T-helper 1 cell (primary cell): Measurements from ENCODE around the gene TMOD2.

Experiments
- DNase-seq, 5 donors: peaks; one replicate each; pipeline ENCODE4 v3.0.0-alpha.2; 2012 to 2020
- total RNA-seq, 4 donors: gene quantifications; one replicate each; lab custom pipeline; 2026; lab: John Stamatoyannopoulos, UW

TMOD2 gene
- total RNA-seq: 28.5 to 43.1 (median 33.2) reads per million in 4 donors

- peak in 4 of 5 donors; percentile 18 to 39 (median 28) for DNase-seq
Observed at GRCh38 chr15:51750792-51751696, at the start of gene TMOD2. Gene TMOD2 (plus strand): TSS chr15:51751597. CDS start chr15:51766442, 14,845 bp downstream.

- DNase-seq: no peak
Observed at GRCh38 chr15:51702710-51703109, 48.7 kb upstream of the TMOD2 start.

GRCh38 chr15:51706291-51706690, 45.1 kb upstream of the TMOD2 start:
- no peak for DNase-seq

- DNase-seq: no peak
Observed at GRCh38 chr15:51706926-51707608, 44.3 kb upstream of the TMOD2 start.

- DNase-seq: no peak
Observed at GRCh38 chr15:51708013-51708412, 43.4 kb upstream of the TMOD2 start.

GRCh38 chr15:51709031-51709430, 42.4 kb upstream of the TMOD2 start:
- no peak for DNase-seq

GRCh38 chr15:51714162-51714561, 37.2 kb upstream of the TMOD2 start:
- DNase-seq: no peak

GRCh38 chr15:51714911-51715310, 36.5 kb upstream of the TMOD2 start:
- DNase-seq: no peak

- DNase-seq: no peak
Observed at GRCh38 chr15:51718219-51718618, 33.2 kb upstream of the TMOD2 start.

- DNase-seq: no peak
Observed at GRCh38 chr15:51718746-51719145, 32.7 kb upstream of the TMOD2 start.

GRCh38 chr15:51720201-51720995, 31.0 kb upstream of the TMOD2 start:
- DNase-seq: no peak

- DNase-seq: no peak
Observed at GRCh38 chr15:51721199-51721960, 30.0 kb upstream of the TMOD2 start.

GRCh38 chr15:51724199-51724598, 27.2 kb upstream of the TMOD2 start:
- DNase-seq: no peak

GRCh38 chr15:51724673-51725072, 26.7 kb upstream of the TMOD2 start:
- DNase-seq: no peak

GRCh38 chr15:51726302-51727073, 24.9 kb upstream of the TMOD2 start:
- no peak for DNase-seq

- DNase-seq: no peak
Observed at GRCh38 chr15:51727141-51727897, 24.1 kb upstream of the TMOD2 start.

GRCh38 chr15:51731549-51732267, 19.7 kb upstream of the TMOD2 start:
- DNase-seq: peak in 4 of 5 donors; percentile 8 to 62 (median 25)

GRCh38 chr15:51732646-51733045, 18.8 kb upstream of the TMOD2 start:
- no peak for DNase-seq

GRCh38 chr15:51735228-51736010, 16.0 kb upstream of the TMOD2 start:
- no peak for DNase-seq
